AG10803 (cell line): Measurements from ENCODE around the gene DEGS2.

ENCODE experiments used
- DNase-seq: peaks from one replicate; pipeline ENCODE4 v3.0.0; 2010; ENCODE audit warnings: low read depth
- H3K4me3 ChIP-seq: 2 replicates; pipeline ENCODE4 v1.5.1; 2011; ENCODE audit warnings: mild to moderate bottlenecking, low read length, control low read depth
- TF ChIP-seq, protein P1 (sequence below): conservative IDR thresholded peaks from 2 replicates; pipeline ENCODE4 v1.5.1; 2011; ENCODE audit warnings: mild to moderate bottlenecking, low read length, control low read depth, inconsistent platforms

DEGS2 gene

DNA sequence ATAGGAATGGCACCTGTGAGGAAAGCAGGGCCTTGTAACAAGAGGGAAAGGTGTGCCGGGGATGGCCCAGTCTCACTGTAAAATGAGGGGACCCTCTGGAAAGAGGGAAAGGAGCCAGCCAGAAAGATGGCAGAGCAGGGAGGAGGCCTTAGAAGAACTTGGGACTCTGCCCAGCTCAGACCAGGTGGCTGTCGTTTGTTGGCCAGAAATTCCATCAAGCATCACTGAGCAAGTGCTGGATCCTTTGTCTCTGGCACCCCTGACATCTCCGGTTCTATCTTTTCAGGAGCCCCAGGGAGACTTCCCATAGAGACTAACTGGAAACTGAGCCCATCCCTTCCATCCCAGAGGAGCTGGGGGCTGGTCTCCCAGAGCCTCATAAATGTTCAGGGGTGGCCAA lies 43.3 kb downstream of the DEGS2 start:
- TF ChIP-seq, protein P1, sequence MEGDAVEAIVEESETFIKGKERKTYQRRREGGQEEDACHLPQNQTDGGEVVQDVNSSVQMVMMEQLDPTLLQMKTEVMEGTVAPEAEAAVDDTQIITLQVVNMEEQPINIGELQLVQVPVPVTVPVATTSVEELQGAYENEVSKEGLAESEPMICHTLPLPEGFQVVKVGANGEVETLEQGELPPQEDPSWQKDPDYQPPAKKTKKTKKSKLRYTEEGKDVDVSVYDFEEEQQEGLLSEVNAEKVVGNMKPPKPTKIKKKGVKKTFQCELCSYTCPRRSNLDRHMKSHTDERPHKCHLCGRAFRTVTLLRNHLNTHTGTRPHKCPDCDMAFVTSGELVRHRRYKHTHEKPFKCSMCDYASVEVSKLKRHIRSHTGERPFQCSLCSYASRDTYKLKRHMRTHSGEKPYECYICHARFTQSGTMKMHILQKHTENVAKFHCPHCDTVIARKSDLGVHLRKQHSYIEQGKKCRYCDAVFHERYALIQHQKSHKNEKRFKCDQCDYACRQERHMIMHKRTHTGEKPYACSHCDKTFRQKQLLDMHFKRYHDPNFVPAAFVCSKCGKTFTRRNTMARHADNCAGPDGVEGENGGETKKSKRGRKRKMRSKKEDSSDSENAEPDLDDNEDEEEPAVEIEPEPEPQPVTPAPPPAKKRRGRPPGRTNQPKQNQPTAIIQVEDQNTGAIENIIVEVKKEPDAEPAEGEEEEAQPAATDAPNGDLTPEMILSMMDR, result no peak
- no peak overlapping the region for H3K4me3 ChIP-seq
- no peak for DNase-seq

DNA sequence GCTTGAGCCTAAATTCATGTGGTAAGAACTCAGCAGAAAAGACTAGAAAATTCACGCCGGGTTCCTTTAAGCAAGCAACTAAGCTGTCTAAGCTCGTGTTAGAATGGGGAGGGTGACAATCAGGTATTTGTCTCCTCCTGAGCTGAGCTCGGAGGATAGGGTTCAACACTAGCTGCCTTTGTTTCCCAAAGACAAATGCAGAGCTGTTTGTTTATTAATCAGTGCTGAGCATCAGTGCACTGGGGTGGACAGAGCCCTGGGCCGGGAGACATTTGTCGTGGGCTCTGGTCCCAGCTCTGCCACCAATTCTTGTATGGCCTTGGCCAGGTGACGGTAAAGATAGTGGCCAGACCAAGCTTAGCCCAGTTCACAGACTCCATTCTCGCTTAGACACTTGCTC lies 43.7 kb downstream of the DEGS2 start:
- no peak overlapping the region for H3K4me3 ChIP-seq
- DNase-seq, result no peak
- TF ChIP-seq, protein P1, result no peak

DNA sequence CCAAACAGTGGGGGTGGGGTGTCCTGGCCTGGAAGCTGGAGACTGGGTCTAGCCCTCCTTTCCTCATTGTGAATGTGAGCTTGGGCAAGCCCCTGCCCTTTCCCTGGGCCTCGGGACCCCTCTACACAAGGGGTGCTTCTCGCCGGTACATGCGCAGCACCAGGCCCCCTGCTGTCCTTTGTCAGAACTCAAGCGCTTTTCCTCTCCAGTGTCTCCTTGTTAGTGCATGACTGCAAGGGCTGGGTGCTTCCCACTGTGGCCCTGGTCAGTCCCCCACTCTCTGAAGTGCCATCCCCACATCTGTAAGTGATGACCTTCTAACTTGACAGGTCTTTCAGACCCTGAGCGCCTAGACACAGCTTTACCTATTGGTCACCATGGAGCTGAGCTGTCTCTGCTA lies 44.2 kb downstream of the DEGS2 start:
- TF ChIP-seq, protein P1, result no peak
- DNase-seq, result no peak
- no peak overlapping the region for H3K4me3 ChIP-seq

DNA sequence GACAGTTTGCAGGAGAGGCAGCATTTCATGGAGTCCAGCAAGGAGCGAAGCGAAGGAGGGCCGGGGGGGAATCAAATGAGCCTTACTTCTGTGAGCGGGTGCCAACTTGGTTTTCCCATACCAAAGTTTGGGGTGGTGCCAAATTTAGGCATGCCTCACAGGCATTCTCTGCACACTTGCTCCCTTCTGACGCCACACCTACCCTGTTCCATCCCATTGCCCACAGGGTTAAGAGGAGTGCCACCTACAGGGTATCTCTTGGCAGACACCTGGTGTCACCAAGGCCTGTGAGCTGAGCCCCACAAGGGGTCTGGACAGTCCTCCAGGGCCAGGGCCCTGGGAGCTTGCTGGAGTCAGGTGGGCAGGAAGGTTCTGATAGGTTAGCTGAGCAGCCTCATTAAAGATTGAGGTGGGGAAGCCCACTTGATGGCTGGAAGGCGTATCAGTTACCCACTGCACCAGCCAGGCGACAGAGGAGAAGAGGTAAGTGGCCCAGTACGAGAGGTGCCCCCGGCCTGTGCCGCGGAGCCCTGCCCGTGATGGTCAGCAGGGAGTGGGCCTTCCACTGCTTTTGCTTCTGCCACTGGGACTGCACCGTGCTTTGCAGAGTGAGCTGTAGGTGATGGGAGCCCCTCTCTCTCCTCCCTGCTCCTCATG lies 45.2 kb downstream of the DEGS2 start:
- no peak for DNase-seq
- H3K4me3 ChIP-seq, result no peak overlapping the region
- TF ChIP-seq, protein P1, result no peak

DNA sequence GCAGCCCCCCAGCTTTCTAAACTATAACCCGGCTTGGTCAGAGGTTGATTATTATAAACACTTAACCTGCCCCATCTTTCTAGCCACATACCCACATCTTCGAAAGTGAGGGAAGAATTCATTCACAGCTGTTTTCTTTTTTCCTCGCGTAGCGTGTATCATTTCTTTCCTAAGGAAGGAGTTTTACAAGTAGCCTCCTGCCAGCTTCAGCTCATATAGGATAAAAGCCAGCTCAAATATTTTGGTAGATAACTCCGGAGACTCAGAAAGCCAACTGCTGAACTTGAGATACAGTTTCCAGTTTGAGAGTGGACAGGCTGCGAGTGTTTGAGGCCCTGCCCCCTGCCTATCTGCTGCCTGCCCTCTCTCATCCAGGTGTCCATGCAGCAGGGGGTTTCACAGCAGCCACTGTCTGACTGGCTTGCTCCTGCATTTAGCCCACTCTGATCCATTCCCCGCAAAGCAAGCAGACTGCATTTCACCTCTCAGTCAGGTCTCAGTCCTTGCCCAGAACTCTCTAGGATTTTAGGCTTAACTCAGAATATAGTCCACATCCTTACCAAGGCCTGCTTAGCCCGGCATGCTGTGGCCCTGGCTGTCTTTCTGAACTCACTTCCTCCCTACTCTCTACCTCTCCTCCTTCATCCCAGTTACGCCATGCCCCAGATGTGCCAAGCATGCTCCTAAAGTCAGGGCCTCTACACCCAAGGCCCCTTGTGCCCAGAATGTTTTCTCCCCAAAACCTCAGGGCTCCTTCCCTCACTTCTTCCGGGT lies 47.3 kb downstream of the DEGS2 start:
- H3K4me3 ChIP-seq, result no peak overlapping the region
- TF ChIP-seq, protein P1, result no peak
- no peak for DNase-seq

DNA sequence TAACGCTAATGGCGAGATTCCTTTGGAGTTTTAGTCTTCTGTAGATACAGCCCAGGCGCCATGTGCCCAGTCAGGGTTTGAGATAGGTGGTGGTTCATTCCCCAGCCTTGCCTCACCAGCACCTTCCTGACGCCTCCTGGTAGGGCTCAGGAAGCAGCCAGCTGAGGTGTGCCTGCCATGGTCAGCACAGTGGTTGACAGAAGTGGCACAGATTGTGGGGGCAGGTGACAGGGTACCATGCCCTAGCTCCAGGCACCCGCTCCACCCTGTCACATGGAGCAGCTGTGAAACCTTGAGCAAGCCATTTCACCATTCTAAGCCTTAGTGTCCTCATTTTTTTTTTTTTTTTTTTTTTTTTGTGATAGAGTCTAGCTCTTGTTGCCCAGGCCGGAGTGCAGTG lies 48.6 kb downstream of the DEGS2 start:
- DNase-seq, result no peak
- TF ChIP-seq, protein P1, result no peak
- H3K4me3 ChIP-seq, result no peak overlapping the region

DNA sequence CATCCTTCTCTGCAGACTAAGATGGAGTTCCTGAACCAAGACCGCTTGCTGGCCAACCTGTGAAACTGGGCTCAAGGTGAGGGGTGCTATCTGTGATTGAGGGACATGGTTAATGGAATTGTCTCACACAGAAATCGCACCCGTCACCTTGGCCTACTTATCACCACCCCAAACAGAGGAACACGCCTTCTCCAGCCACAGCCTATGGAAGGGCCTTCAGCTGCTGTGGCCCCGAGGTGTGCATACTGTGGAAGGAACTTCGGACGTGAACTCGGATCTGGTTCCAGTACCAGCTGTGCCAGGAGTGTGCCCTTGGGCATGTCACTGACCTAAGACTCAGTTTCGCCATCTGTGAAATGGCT lies 49.9 kb downstream of the DEGS2 start:
- TF ChIP-seq, protein P1, result no peak
- no peak overlapping the region for H3K4me3 ChIP-seq
- DNase-seq, result no peak
